ENCODE measurements around the gene RAP2C. TPM values are rescaled to one million over a fixed set of nuclear protein-coding genes. Genes with fewer than 3 reads are reported as not detected.

The RAP2C gene
- total RNA-seq: 60.6 and 61.1 TPM in 2 replicates

GRCh38 chrX:132219343-132219768 lies at the start of gene RAP2C:
Gene RAP2C (minus strand): TSS chrX:132219447. CDS start chrX:132217268, 2,179 bp downstream.

Other genes starting within 250 kb of the RAP2C start
- gene STK26, start 196.1 kb downstream of the RAP2C start, total RNA-seq: 10.1 and 11.3 TPM in 2 replicates
- gene FRMD7, start 91.4 kb downstream of the RAP2C start, total RNA-seq: not detected in 2 replicates